HG02759 (cell line): ENCODE results near the gene KCNIP4.

Experiments
- ATAC-seq: cut with Tn5 transposase; IDR thresholded peaks from one replicate; pipeline ENCODE4 v1.9.1; 2021; ENCODE audit warnings: mild to moderate bottlenecking, moderate library complexity; ENCODE audit not compliant: unreplicated experiment

Gene KCNIP4

DNA sequence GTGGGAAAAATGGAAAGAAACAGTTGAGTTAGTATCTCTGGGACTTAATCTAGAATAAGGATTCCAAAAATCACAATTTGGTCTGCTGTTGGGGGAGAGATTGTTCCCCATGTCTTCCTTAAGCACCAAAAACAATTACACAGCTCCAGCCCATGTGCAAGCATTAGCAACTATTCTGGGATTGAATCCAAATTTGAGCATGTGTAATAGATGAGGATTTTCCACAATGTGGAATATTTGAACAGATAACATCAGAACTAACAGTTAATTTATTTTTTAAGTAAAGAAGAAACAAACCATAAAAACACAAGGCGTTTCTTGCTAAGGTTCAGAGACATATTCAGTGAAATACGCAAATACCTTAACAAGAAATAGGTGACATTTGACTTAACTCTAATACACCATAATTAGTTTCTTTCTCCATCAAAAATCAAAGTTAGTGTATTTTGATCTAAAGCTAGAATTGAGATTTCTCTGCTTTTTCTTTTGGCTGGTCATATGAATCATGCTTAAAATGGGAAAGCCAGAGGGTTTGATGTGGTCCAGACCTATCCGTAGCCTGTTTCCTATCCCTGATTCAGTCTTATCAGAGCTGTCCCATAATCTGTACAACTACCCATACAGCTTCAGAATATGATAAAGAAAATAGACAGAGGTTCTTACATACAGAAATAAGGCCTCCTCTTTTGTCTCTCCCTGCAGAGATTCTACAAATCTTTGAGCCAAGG lies 834.9 kb downstream of the KCNIP4 start:
- no peak for ATAC-seq

DNA sequence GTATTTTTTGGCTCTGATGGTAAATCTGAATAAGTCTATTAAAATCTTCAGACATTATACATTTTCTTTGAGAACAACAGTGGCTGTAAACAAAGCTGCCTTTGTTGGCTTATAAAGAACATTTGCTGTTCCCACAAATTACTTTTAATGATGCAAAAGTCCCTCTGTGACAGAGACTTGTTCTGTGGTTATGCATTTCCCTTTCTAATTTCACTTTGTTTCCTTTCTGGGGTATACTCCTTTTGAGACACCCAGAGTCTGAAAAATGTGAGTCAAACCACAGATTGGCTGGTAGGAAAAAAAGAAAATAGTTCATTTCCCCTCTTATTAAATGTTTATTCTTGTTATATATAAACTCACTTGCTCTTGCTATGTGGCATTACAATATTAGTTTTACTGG lies 845.9 kb downstream of the KCNIP4 start:
- no peak for ATAC-seq

DNA sequence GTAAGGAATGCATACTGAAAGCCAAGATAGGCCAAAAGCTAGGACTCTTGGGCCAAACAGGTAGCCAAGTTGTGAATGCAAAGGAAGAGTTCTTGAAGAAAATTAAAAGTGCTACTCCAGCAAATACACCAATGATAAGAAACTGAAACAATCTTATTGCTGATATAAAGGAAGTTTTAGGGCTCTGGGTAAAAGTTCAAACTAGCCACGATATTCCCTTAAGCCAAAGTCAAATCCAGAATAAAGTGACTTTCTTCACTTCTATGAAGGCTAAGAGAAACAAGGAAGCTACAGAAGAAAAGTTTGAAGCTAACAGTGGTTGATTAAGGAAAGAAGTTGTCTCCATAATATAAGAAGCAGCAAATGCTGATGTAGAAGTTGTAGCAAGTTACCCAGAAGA lies 850.7 kb downstream of the KCNIP4 start:
- no peak for ATAC-seq

DNA sequence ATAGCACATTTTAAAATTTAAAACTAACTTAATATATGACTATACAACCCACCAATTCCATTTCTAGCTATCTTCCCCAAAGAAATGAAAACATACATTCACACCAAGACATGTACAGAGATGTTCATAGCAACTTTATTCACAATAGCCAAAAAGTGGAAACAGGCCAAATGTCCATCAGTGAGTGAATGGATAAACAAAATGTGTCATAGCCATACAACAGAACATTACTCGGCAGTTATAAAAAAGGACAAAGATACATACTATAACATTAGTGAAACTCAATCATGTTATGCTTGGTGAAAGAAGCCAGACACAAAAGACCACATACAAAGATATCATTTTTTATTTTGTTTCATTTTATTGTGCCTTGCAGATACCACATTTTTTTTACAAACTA lies 851.5 kb downstream of the KCNIP4 start:
- ATAC-seq = no peak

DNA sequence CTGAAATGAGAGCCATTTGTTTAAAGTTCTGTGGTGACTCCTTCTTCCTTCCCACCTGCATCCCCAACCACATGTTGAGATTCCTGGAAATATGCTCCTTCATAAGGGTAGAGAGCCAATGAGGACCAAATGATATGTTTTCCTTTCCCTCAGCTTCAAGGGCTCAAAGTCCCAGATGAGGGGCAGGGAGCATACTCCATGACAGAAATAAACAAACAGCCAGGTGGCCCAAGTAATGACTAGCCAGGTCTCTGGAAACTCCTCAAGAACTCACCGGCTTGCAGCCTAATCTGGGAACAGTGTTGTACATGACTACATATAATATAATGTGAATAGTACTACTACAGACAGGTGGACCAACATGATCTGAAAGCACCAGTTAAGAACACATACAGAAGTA lies 856.0 kb downstream of the KCNIP4 start:
- ATAC-seq = no peak

DNA sequence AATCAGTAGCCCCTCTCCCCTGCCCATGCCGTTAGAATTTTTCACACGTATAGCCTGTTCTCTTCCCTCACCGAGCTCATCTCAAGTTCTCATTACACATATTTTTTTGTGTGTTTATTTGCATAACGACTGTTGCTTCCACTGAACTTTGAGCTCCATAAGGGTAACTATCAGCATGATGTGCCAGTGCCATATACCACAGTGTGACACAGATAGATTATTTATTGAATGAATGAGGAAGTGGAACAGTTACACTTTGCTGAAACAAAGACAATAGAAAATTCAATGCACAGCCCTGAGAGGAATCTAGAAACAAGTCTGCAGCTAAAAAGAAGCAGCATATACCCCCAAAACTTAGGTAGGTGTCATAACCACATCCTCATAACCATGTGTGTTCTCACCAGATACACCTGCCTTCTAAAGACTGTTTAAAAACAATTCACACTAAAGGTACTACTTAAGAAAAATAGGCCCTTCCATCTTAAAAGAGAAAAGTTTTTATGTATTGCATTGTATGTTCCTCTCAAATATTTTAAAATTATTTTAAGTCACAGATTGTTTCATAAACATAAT lies 858.4 kb downstream of the KCNIP4 start:
- ATAC-seq = no peak

DNA sequence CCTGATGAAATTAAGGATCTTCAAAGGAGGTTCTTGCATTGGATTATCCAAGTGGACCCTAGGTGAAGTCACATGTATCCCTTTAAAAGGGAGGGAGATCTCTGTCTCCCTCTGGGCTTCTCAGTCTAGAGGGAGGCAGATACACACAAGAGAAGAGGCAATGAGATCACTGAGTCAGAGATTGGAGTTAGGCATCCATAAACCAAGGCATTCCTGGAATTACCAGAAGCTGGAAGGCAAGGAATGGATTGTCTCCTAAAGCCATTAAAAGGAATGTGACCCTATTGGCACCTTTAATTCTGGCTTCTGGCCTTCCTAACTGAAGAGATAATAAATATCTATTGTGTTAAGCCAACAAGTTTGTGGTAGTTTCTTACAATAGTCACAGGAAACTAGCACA lies 865.2 kb downstream of the KCNIP4 start:
- no peak for ATAC-seq

DNA sequence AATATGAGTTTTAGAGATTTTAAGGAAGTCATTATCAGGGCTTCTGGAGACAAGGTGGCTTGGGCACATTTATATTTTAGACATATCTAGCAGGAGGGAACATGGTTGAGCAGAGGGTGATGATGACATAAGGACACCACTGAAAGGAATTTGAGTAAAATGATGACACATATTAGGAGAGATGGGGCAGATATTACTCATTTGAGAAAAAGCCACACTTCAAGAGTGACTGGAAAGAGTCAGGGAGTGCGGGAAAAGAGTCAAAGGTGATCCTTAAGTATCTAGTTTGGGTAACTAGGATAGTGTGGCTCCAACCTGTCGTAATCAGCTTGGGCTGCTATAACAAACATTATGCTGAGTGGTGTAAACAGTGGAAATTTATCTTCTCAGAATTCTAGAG lies 870.6 kb downstream of the KCNIP4 start:
- ATAC-seq = no peak

DNA sequence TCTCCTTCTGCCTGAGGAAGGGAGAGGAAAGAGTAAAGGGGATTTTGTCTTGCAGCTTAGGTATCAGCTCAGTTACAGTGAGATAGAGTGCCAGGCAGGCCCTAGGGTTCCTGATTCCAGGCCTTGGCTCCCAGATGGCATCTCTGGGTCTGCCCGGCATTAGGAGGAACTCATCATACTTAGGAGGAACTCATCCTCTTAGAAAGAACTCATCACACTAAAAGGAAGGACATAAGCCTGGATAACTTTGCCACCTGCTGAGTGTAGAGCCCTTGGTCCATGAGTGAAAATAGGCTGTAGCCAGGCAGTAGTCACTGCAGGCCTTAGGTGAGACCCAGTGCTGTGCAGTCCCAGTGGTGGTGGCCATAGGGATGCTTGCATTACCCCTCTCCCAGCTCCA lies 881.2 kb downstream of the KCNIP4 start:
- ATAC-seq = no peak

DNA sequence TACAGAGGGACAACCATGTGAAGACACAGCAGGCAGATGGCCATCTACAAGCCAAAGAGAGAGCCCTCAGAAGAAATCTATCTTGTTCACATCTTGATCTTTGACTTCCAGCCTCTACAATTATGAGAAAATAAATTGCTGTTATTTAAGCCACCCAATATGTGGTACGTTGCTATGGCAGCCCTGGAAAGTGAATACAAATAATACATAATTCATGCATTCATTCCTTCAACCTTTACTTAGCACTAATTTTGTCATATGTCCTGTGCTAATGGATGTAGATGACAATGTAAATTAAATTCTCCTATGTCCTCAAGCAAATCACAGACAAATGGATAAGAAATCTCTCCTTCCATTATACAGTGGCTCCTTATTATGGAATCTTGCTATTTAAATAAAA lies 886.7 kb downstream of the KCNIP4 start:
- ATAC-seq = no peak

DNA sequence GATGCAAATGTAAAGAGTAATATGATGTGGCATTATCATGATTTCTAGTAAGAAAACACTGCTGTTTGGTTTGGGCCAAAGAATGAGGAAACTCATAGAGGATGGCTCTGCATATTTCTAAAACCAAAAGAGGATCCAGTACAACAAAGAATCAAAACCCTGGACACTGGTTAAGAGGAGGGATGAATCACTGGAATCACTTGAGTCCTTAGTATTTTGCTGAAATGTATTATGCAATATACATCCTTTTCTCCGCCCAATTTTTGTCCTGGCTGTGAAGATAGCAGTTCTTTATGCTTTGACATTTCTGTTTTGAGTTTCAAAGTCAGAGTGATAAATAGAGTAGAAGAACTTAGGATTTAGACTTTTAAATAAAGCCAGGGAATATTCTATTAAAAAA lies 902.4 kb downstream of the KCNIP4 start:
- no peak for ATAC-seq

DNA sequence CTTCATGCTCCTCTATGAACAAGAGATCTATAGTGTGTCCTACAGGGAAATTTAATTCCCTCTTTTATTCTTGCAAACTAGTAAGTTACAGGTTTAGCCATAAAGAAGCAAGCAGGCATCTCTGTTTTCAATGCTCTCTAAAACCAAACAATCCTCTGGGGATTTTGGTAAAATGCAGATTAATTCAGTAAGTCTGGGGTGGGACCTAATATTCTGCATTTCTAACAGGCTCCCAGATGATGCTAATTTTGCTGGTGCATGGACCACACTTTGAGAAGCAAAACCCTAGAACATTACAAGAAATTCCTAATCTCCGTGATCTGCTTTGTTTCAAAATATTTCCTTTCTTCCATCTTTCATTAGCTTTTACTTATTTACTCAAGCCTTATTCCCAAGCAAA lies 903.5 kb downstream of the KCNIP4 start:
- ATAC-seq = no peak

DNA sequence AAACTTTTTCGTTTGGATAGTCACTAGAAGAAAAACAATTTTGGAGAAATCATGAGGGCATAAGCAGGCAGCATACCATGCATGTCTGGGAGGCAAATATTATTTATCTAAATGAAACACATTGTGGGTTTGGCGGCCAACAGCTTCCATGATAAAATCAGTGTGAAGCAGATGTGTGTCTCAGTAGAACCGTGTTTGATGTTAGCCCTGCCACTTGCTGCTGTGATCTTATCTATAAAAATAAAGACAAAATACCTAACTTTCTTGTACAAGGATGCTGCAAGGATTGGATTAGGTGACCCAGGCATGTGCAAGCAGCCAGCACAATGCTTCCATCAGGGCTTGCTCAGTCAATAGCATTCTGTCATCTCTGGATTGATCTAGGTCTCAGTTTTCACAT lies 906.9 kb downstream of the KCNIP4 start:
- ATAC-seq = no peak

DNA sequence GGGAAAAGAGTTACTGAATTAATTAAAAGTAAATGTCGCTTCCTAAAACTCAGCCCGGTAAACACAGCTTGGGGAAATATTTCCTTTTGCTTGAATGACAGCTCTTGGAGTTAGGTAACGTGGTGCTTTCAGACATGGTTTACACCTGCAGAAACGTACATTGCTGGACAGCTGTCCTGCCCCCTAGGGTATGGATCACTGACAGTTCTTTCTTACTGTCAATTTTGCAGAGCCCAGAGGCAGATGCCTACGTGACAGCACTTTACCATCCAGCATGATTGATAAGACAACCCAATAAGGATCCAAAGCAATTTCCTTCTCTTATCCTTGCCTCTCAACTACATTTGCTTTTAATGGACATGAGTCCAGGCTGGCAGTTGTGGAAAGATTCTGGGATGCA lies 913.8 kb downstream of the KCNIP4 start:
- no peak for ATAC-seq

DNA sequence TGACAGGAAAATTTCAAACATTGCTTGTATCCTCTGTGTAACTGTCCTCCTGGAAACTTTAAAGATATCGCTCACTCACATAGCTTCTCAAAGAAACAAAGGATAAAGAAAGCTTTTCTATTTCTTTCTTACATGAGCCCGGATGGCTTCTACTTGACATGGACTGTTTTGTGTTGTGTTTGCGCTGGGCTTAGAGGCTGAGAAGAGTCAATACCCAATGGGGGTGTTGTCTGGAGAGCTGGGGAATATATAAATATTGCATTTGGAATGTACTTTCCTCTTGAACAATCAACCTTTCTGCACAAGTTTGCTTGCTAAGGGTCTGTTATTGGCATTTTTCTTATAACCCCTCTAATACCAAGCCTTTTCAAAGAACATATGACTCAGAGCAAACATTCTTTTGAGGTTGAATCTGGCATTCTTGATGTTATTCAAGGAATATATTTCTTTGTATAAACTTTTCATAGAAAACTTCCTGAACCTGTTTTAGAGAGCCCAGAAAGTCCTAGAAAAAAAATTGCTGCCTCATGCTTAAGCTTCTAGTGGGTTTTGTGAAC lies 916.4 kb downstream of the KCNIP4 start:
- no peak for ATAC-seq

DNA sequence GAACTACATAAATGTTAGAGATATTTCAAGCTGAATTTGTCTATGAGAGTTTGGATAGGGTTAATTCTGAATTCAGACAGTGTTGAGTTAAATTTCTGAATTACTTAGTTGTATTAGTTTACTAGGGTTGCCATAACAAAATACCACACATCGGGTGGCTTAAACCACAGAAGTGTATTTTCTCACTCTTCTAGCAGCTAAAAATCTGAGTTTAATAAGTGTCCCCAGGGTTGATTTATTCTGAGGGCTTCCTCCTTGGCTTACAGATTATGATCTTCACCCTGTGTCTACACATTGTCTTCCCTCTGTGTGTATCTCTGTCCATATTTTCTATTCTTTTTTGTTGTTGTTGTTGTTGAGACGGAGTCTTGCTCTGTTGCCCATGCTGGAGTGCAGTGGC lies 929.8 kb downstream of the KCNIP4 start:
- no peak for ATAC-seq

DNA sequence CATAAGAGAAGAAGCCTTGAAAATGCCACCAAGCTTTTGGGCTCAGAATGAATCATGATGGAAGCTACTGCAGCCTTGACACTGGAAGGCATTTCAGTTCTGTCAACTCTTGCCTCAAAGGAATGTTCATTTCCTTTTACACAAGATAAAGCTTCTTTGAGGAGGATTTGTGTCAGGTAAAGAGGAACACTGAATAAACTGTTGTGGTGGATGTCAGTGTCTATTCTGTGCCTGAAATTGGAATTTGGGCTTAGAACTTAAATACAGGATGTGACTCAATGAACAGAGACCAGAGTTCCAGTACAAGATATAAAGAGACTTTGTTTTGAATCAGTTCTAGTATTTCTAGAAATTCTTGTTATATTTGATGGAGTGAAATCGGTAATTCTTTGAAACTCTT lies 935.1 kb downstream of the KCNIP4 start:
- ATAC-seq = no peak

DNA sequence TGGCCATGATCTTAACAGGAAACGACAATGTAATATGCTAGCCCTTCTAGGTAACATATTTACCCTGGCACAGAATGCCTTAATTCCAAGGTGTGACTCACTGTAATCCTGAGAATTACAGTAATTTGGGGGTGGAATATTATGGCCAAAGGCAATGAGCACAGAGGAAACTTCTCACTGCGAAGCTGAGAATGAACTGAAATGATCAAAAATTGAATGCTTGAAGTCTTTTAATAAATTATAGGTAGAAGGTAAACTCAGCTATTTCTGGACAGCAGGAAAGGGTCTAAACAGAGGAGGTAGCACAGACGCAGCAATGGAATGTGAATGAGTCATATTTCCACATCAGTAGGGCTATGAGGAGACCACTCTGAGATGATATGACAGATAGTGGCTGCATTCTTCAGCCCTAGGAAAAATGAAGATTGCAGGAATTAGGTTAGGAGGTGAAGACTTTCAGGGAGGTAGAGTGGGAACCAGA lies 935.7 kb downstream of the KCNIP4 start:
- no peak for ATAC-seq

DNA sequence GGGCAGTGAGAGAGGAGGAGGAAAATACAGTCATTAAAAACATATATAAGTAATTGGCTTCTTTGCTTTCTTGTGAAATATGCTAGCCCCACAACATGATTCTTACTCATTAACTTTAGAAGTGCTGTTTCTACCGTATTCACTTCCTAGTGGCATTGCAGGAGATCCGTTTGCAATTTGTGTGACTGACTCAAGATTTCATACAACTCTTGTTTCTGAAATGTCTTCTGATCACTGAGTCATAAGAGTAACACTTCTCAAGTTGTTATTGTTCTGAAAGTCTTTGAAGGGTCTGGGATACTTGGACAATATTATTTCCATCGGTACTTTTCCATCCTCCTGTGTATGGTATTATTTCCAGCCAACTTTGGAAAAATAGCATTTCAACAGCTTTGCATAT lies 937.5 kb downstream of the KCNIP4 start:
- ATAC-seq = no peak

DNA sequence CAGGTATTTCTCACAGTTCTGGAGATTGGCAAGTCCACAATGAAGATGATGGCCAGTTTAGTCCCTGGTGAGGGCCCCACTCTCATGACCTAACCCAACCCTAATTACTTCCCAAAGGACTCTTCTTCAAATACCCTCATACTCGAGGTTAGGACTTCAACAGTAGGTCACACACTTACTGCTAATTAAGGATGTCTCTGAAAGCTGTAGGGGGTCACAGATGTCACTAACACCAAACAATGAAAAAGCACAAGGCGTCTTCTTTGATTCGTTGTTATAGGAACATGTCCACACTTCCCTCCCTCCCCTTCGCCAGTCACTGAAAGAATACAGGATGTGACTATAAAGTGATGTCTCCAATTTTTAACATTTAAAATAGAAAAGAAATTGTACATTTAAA lies 938.6 kb downstream of the KCNIP4 start:
- no peak for ATAC-seq

DNA sequence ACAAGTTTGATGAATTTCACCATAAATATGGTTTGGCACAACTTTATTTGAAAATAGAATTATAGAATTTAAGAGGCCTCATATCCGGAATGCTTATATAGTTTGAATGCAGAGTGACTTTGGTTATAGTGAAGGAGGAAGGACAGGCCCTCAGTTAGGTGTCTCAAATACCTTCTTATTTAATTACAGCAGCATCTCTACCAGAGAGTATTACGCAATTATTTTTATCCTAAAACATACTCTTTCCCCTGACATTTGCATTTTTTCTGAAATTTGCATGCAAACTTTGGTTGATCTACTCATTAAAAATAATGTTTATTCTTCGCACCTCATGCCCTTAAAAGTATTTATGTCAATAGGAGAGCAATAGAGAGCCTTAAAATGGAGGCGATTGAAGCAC lies 942.9 kb downstream of the KCNIP4 start:
- ATAC-seq = no peak

DNA sequence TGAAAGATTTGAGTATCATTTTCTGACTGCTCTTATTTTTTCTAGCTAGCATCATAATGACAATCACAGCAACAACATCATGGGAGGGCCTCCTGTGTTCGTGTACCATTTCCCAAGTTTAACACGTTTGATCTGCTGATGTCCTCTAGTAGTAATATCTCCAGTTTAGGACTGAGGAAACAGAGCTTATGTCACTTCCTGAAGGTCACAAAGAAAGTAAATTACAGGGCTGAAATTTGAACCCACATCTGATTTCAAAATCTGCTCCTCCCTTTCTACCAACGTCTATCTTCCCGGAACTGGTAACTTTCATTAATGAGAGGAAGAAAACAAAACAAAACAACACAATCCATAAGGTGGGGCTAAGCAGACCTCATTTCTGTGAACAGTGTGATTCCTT lies 945.6 kb downstream of the KCNIP4 start:
- ATAC-seq = no peak

DNA sequence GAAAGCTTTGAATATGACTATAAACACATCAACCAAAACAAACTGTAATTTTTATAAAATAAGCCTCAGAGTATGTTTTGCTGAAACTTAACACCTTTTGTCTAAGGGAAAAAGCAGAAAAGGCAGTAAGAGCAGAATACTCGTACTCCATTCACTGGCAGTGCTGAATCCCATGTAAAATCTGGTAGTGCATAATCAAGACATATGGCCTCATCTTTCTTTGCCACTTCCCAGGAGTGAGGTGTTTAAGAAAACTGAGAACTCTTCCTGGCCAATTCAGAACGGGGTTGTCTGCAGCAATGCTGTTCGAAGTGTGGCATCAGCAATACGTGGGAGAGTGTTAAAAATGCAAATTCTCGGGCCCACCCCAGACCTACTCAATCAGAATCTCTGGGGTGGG lies 946.3 kb downstream of the KCNIP4 start:
- ATAC-seq = no peak
